ENCODE measurements around the gene PPP1R36.

PPP1R36 gene

GRCh38 chr14:64506721-64507120 lies 43.0 kb upstream of the PPP1R36 start:
- no peaks in the 10 kb centered on the region for H3K36me3 ChIP-seq (ENCODE audit: control insufficient read depth, insufficient read depth, low read length)
- peaks cover 18% of the 10 kb centered on the region for H3K4me1 ChIP-seq
- no peak overlapping the region for H3K9ac ChIP-seq
- H3K79me2 ChIP-seq, result peaks cover 16% of the 10 kb centered on the region
- H3K4me2 ChIP-seq (ENCODE audit: low read length), result peak overlapping the region; percentile 28
- no peaks in the 10 kb centered on the region for H3K9me3 ChIP-seq (ENCODE audit: control insufficient read depth, low read length)
- H3K27me3 ChIP-seq (ENCODE audit: control insufficient read depth, insufficient read depth, low read length), result no peaks in the 10 kb centered on the region
- H2AFZ ChIP-seq, result no peak overlapping the region
- H3K27ac ChIP-seq, result peak overlapping the region; percentile 21
- TF ChIP-seq CTCF (IDR thresholded peaks at IDR 0.05), result no peak
- no peak overlapping the region for H3K4me3 ChIP-seq (ENCODE audit: low read depth, low read length)

DNA sequence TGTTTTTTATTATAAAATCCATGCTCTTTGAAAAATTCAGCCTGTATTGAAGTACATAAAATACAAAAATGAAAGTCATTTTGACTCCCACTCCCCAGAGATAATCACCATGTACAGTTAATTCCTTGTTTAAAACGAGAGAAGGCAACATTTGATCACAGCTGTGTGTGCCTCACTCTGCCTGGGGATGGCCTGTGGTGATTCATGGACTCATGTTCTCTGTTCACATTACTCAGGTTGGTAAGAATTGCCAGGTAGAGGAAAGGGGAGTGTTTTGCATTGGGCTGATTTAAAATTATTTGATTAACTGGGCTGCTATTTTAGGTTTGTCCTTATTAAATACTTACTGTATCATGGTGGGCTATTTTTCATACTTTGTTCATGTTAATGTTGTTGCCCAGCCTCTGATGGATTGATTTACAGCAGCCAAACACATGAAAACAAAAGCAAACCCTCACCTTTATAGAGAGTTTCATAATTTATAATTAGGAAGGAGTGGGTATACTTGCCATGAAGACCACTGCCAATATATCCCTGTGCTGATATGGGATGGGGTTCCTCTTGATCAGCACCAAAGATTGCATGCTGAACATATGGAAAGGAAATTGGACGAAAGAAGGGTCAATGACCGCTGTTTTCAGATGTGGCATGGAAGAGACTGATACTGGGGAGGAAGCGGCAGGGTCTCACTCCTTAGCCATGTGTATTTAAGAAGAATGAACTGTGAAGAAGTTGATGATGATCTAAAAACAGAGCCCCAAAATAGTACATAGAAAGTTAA lies 42.2 kb upstream of the PPP1R36 start:
- no peak overlapping the region for H2AFZ ChIP-seq
- peaks cover 10% of the 10 kb centered on the region for H3K4me1 ChIP-seq
- no peak overlapping the region for H3K9ac ChIP-seq
- no peak overlapping the region for H3K27ac ChIP-seq
- no peak for TF ChIP-seq CTCF (IDR thresholded peaks at IDR 0.05)
- H3K4me3 ChIP-seq (ENCODE audit: low read depth, low read length), result no peak overlapping the region
- no peak overlapping the region for H3K4me2 ChIP-seq (ENCODE audit: low read length)
- H3K79me2 ChIP-seq, result peaks cover 21% of the 10 kb centered on the region
- H3K9me3 ChIP-seq (ENCODE audit: control insufficient read depth, low read length), result no peaks in the 10 kb centered on the region
- H3K36me3 ChIP-seq (ENCODE audit: control insufficient read depth, insufficient read depth, low read length), result no peaks in the 10 kb centered on the region
- H3K27me3 ChIP-seq (ENCODE audit: control insufficient read depth, insufficient read depth, low read length), result no peaks in the 10 kb centered on the region

DNA sequence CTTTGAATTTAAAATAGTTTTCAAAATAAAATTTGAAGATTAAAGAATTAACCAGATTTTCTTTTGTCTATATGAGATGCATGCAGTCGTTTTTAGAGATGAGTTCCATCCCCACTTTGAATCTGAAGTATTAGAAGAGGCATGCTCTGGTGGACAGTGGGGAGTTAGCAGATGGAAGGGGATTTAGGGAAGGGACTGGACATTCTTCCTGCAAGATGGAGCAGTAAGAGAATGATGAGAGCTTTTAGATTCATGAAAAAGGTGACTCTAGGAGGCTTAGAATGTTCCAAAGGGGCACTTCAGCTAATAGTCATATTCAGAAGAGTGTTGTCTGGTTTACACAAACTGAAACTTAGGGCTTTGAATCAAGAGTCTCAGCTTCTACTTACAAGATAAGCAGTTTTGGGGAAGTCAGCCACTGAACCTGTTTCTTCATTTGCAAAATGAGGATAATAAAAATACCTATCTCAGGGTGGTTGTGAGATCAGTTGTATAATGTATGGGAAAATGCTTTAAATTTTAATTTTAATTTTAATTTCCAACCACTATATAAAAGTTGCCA lies 41.5 kb upstream of the PPP1R36 start:
- no peaks in the 10 kb centered on the region for H3K9me3 ChIP-seq (ENCODE audit: control insufficient read depth, low read length)
- H3K27me3 ChIP-seq (ENCODE audit: control insufficient read depth, insufficient read depth, low read length), result no peaks in the 10 kb centered on the region
- H3K9ac ChIP-seq, result no peak overlapping the region
- no peak overlapping the region for H3K4me3 ChIP-seq (ENCODE audit: low read depth, low read length)
- H3K4me2 ChIP-seq (ENCODE audit: low read length), result no peak overlapping the region
- TF ChIP-seq CTCF (IDR thresholded peaks at IDR 0.05), result no peak
- H3K27ac ChIP-seq, result no peak overlapping the region
- peaks cover 9% of the 10 kb centered on the region for H3K4me1 ChIP-seq
- H3K36me3 ChIP-seq (ENCODE audit: control insufficient read depth, insufficient read depth, low read length), result no peaks in the 10 kb centered on the region
- peaks cover 28% of the 10 kb centered on the region for H3K79me2 ChIP-seq
- no peak overlapping the region for H2AFZ ChIP-seq

- H3K27ac ChIP-seq, result no peak overlapping the region
- peaks cover 9% of the 10 kb centered on the region for H3K4me1 ChIP-seq
- no peaks in the 10 kb centered on the region for H3K36me3 ChIP-seq (ENCODE audit: control insufficient read depth, insufficient read depth, low read length)
- H3K79me2 ChIP-seq, result peaks cover 29% of the 10 kb centered on the region
- no peak overlapping the region for H3K9ac ChIP-seq
- no peaks in the 10 kb centered on the region for H3K9me3 ChIP-seq (ENCODE audit: control insufficient read depth, low read length)
- no peak overlapping the region for H2AFZ ChIP-seq
- no peak overlapping the region for H3K4me2 ChIP-seq (ENCODE audit: low read length)
- H3K4me3 ChIP-seq (ENCODE audit: low read depth, low read length), result no peak overlapping the region
- no peak for TF ChIP-seq CTCF (IDR thresholded peaks at IDR 0.05)
- H3K27me3 ChIP-seq (ENCODE audit: control insufficient read depth, insufficient read depth, low read length), result no peaks in the 10 kb centered on the region
Measured at GRCh38 chr14:64509036-64509435, 40.7 kb upstream of the PPP1R36 start.

Measured in parathyroid adenoma (tissue), 2 donors.